Liver (tissue), 3 donors: ENCODE data around the gene OCSTAMP.

Experiments
- CTCF ChIP-seq: fragments of 150-350 bp; IDR thresholded peaks from 2 replicates; pipeline ENCODE4 v1.5.1; 2017; ENCODE audit warnings: improper control_type of control experiment, low read depth, low read length; ENCODE audit not compliant: missing input control
- EGR1 ChIP-seq, 2 donors: IDR thresholded peaks; 2 replicates each; pipeline ENCODE4 v1.6.1; 2016 to 2018; ENCODE audit warnings: antibody characterized with exemption in 2 of 2, low read depth in 2 of 2
- GABPA ChIP-seq, 2 donors: IDR thresholded peaks in 1 of 2; conservative IDR thresholded peaks in 1 of 2; 2 replicates each; pipeline ENCODE4 v1.6.1; 2016; ENCODE audit warnings: antibody characterized with exemption in 2 of 2, mild to moderate bottlenecking in 1 of 2, moderate library complexity in 1 of 2
- HNF4G ChIP-seq: IDR thresholded peaks from 2 replicates; pipeline ENCODE4 v1.6.1; 2016; ENCODE audit warnings: antibody characterized with exemption
- JUND ChIP-seq, 2 donors: IDR thresholded peaks; 2 replicates each; pipeline ENCODE4 v1.6.1; 2016; ENCODE audit warnings: antibody characterized with exemption in 2 of 2
- MAX ChIP-seq: IDR thresholded peaks from 2 replicates; pipeline ENCODE4 v1.6.1; 2016; ENCODE audit warnings: antibody characterized with exemption
- NR2F2 ChIP-seq: IDR thresholded peaks from 2 replicates; pipeline ENCODE4 v1.6.1; 2016; ENCODE audit warnings: antibody characterized with exemption
- RAD21 ChIP-seq, 2 donors: IDR thresholded peaks; 2 replicates each; pipeline ENCODE4 v1.6.1; 2016; ENCODE audit warnings: antibody characterized with exemption in 2 of 2, mild to moderate bottlenecking in 2 of 2
- RXRA ChIP-seq, 2 donors: IDR thresholded peaks; 2 replicates each; pipeline ENCODE4 v1.6.1; 2017 to 2018; ENCODE audit warnings: antibody characterized with exemption in 2 of 2, mild to moderate bottlenecking in 1 of 2
- SP1 ChIP-seq: IDR thresholded peaks from 2 replicates; pipeline ENCODE4 v1.6.1; 2018; ENCODE audit warnings: antibody characterized with exemption, mild to moderate bottlenecking
- TAF1 ChIP-seq: conservative IDR thresholded peaks from 2 replicates; pipeline ENCODE4 v1.6.1; 2016; ENCODE audit warnings: antibody characterized with exemption, mild to moderate bottlenecking
- YY1 ChIP-seq: IDR thresholded peaks from 2 replicates; pipeline ENCODE4 v1.6.1; 2016; ENCODE audit warnings: antibody characterized with exemption, mild to moderate bottlenecking
- TF ChIP-seq, protein P1 (sequence below): IDR thresholded peaks from 2 replicates; pipeline ENCODE4 v1.6.1; 2016; ENCODE audit warnings: antibody characterized with exemption, mild to moderate bottlenecking
- donor health status: healthy.
- donor health status: healthy.

GRCh38 chr20:46582648-46583047 lies 32.2 kb upstream of the OCSTAMP start:
- TF ChIP-seq CTCF: no peak
- no peak for TF ChIP-seq TAF1
- TF ChIP-seq, protein P1, sequence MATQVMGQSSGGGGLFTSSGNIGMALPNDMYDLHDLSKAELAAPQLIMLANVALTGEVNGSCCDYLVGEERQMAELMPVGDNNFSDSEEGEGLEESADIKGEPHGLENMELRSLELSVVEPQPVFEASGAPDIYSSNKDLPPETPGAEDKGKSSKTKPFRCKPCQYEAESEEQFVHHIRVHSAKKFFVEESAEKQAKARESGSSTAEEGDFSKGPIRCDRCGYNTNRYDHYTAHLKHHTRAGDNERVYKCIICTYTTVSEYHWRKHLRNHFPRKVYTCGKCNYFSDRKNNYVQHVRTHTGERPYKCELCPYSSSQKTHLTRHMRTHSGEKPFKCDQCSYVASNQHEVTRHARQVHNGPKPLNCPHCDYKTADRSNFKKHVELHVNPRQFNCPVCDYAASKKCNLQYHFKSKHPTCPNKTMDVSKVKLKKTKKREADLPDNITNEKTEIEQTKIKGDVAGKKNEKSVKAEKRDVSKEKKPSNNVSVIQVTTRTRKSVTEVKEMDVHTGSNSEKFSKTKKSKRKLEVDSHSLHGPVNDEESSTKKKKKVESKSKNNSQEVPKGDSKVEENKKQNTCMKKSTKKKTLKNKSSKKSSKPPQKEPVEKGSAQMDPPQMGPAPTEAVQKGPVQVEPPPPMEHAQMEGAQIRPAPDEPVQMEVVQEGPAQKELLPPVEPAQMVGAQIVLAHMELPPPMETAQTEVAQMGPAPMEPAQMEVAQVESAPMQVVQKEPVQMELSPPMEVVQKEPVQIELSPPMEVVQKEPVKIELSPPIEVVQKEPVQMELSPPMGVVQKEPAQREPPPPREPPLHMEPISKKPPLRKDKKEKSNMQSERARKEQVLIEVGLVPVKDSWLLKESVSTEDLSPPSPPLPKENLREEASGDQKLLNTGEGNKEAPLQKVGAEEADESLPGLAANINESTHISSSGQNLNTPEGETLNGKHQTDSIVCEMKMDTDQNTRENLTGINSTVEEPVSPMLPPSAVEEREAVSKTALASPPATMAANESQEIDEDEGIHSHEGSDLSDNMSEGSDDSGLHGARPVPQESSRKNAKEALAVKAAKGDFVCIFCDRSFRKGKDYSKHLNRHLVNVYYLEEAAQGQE: no peak
- TF ChIP-seq RAD21 (IDR thresholded peaks at IDR 0.05): no peak
- TF ChIP-seq EGR1 (IDR thresholded peaks at IDR 0.05; ENCODE audit: low read depth in 2 of 2): no peak
- TF ChIP-seq NR2F2: no peak
- TF ChIP-seq RXRA (IDR thresholded peaks at IDR 0.05): no peak
- TF ChIP-seq GABPA (IDR thresholded peaks at IDR 0.05 in 1 of 2, conservative IDR thresholded peaks at IDR 0.05 in 1 of 2): no peak
- no peak for TF ChIP-seq MAX
- no peak for TF ChIP-seq JUND (IDR thresholded peaks at IDR 0.05)
- no peak for TF ChIP-seq HNF4G
- no peak for TF ChIP-seq YY1
- no peak for TF ChIP-seq SP1
